Inferior parietal cortex (tissue), 1 donor: ENCODE results near the gene BPIFA2.

ENCODE experiments used
- DNase-seq: peaks from one replicate; pipeline ENCODE4 v3.0.0-alpha.2; 2016; ENCODE audit errors: extremely low spot score

The BPIFA2 gene

DNA sequence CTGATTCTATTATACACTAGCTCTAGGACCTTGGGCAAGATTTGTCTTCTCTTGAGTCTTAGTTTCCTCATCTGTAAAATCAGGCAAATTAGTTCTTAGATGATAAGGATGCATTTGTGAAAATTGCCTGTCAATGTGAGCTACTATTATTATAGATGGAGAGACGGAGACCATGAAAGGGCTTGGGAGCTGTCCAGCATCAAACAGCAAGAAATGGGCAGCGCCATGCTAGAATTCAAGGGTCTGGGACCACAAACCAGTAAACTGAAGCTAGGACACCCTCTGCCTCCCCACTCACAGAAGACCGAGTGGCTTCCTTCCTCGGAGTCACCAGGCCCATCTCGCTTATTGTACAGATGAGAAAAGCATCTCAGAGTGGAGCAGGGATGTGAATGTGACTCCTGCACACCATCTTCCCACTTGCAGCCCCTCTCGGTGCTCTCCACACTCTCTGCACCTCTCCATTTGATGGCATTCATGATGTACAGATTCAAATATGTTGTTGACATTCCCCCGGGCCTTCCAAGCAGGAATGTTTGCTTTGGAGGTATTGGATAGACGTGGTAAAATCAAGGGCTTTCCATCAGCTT lies 25.0 kb downstream of the BPIFA2 start:
- DNase-seq: no peak

DNA sequence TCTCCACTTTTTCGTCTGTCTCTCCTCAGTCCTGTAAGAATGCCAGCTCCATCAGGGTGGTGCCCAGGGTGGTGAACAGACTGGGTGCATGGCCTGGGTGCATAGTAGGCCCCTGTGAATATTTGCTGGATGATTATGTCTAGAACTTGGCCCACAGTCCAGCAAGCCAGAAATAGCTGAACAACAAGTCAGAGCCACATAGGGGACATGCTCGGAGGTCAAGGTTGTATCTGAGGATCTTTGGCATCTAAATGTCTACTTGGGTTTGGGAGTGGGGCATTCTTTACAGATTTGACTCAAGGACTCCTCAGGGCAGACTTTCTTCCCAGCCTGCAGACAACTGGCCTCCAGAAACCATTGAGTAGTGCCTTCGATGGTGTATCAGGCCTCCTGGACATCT lies 31.1 kb downstream of the BPIFA2 start:
- DNase-seq: no peak

DNA sequence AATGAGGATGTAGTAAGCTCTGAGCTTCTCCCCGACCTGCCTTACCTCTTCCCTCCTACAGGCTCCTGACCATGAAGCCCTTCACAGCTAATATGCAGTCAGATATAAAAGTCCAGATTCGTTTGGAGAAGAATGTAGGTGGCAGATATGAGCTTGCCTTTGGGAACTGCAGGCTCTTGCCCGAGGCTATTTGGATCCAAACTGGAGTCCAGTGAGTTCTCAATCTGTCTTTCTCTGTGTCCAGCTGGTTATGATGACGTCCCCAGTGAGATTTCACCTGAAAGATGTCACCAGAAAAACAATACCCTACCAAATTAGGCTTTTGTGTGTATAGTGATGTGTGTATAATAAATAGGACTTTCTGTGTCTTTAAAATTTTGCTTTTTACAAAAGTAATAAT lies 34.5 kb downstream of the BPIFA2 start:
- DNase-seq: no peak

DNA sequence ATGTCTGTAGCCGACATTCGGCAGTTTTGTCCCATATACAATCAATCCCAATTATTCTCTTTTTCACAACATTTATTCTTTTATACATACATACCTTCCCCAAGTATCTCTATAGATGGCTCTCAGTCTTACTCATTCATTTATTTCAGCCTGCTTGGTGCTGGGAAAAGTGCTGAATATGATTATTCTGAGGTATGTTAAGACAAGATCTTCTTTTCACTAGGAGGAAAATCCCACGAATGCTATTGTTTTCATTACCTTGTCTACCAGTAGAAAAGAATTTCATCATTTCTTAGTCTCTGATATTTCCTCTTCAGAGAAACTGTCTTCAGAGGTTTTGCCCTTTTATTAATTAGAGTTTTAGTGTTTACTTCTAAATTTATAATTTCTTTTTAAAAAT lies 35.5 kb downstream of the BPIFA2 start:
- DNase-seq: no peak

DNA sequence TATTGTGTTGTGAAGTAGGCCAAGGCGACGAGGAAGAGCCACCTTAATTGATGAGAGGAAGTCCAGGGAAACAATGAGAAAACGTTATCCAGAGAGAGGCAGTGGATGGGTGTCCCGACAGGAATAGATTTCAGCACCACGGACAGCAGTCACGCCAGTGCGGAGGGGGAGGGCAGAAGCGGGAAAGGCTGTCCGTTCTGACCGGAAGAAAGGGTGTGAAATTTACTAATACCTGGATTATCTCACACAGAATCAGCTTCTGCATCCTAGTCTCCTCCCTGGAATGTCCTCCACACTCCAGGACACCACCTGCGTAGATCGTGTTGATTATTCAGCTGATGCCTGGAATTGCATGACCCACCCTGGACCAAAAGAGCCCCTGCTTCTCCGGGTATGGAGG lies 41.8 kb downstream of the BPIFA2 start:
- peak; percentile 40 for DNase-seq

DNA sequence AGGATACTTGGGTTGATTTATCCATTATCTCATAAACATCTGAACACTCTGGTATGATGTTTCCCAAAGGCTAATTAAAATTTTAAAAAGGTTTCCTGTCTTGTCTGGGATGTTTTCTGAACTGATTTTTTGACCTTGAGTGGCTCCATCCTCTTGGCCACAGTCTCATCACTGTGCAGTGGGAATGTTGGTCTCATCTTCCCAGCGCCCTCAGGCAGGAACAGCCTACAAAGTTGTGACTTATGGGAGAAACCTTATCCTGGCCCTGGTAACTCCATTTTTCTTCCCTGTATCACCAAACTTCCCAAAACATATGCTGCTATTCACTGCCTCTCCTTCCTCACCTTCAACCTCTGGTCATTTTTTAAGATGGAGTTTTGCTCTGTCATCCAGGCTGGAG lies 42.4 kb downstream of the BPIFA2 start:
- DNase-seq: no peak

DNA sequence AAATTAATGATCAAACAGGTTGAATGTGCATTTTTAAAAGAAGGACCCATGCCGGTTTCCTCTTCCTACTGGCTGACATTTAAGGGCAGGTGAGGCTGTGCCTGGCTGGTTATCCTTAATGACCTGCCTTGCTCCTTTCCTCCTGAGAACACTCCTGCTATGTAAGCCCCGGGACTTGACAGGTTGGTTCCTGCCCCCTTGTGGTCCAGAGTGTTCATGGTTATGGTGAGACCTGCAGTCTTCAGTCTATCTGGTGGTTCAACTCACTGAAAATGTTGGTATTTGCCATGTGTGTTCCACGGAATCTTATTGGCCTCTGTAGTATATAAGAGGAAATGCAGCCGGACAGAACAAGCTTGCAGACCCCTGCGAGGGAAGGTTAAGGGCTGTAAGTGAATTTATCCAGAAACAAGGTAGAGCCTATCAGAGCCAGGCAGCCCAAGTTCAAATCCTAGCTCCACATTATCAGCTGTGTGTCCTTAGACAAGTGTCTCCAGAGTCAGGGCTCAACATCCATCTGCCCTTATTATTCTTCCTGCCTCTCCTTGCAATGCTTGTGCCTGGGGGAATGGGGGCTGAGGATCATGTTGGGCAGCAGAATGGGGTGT lies 44.0 kb downstream of the BPIFA2 start:
- DNase-seq: peak; percentile 41

DNA sequence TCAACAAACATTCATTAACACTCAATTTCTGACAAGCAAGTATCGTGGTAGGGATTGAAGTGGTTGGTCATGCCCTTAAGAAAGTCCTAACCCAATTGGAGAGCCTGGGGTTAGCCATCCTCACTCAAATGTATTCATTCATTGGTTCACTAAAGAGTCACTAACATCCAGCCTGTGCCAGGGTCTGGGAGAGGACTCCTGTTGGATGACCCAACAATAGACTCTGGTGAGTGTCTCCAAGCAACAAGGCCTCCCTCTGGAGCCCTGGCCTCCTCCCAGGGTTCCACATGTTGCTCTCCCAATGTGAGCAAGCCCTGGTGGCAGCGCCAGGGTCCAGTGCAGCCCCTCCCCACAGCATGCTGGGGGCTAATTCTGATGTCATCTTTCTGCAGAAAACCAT lies 49.1 kb downstream of the BPIFA2 start, which contains the start of gene BPIFA3:
BPIFA3 (plus strand) TSS at position 301 of the 400 bp plus-strand sequence. CDS start 185 bp downstream, outside the sequence.
- no peak for DNase-seq

DNA sequence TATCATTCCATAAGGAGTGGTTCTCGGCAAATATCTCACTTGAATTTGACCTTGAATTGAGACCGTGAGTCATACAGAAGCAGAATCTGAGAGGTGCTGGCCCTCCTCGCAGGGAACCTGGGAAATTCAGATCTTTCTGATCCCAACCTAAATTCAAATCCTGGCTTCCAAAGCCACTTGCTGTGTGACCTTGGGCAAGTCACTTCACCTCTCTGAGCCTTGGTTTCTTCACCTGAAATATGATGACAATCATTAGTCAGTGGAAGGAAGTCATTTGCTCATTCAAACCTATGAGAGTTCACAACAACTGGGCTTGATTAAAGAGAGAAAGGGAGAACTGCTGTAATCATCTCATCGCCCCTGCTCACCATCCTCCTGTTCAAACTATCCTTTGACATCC lies 56.4 kb downstream of the BPIFA2 start:
- no peak for DNase-seq

DNA sequence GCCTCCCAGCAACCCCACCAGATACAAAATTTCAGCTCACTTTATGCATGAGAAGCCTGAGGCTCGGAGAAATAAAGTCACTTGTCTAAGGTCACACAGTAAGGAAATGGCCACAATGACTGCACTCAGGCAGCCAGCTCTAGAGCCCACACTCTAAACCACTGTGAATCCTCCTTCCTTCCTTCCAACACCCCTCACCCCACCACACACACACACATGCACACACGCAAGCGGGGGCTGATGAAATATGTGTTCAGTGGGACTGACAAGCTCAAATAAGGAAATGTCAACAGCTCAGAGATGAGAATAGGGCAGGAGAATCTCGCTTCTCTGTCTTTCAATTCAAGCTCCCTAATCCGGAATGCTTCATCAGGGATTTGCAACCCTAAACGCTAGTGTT lies 61.9 kb downstream of the BPIFA2 start:
- no peak for DNase-seq
